ENCODE results near the gene MRGPRX2. TPM values are rescaled to one million over a fixed set of nuclear protein-coding genes. Genes with fewer than 3 reads are reported as not detected.

Gene MRGPRX2
- total RNA-seq, 3 donors from 2014 or later (not counting 1 experiment from before 2014, with no cell fraction given) = 0.21 to 0.48 TPM; not detected in 1

DNA sequence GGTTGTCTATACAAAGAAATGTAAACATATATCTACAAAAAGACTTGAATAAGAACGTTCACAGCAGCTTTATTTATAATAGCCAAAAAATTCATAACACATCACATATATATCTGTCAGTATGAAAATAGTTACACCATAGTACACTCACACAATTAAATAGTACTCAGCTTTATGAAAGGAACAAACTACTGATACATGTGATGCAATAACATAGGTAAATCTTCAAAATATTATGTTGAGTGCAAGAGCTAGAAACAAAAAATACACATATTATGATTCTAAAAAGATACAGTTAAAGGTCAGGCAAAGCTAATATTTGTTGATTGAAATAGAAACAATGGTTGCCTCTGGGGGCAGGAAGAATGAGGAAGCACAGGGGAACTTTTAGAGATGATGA lies 6.6 kb downstream of the MRGPRX2 start:
- ATAC-seq (no peak), DNase-seq (no peak)
- no peaks in the 10 kb centered on the region for H3K9me3 ChIP-seq (ENCODE audit: control insufficient read depth, insufficient read depth, low read length)
- H3K27ac ChIP-seq (ENCODE audit: low read length) = no peak overlapping the region
- TF ChIP-seq CTCF (IDR thresholded peaks at IDR 0.05) = no peak
- Mint-ChIP-seq H3K4me3 (no peak overlapping the region), H3K4me1 (peaks cover 3 to 17% of the 10 kb centered on the region in 2 donors), H3K27me3 (ENCODE audit: low read depth in 2 of 2) (peaks cover 13 to 15% of the 10 kb centered on the region in 2 donors), H3K9me3 (no peaks in the 10 kb centered on the region), H3K27ac (no peak overlapping the region), H3K36me3 (no peaks in the 10 kb centered on the region)
- 80% methylated on average over 1 of the region's 1 CpG for WGBS (ENCODE audit: insufficient coverage)
- H3K4me3 ChIP-seq (ENCODE audit: low read length) = no peak overlapping the region
- no peaks in the 10 kb centered on the region for H3K4me1 ChIP-seq (ENCODE audit: control insufficient read depth, insufficient read depth, low read length)
- H3K27me3 ChIP-seq (ENCODE audit: control insufficient read depth, insufficient read depth, low read length) = no peaks in the 10 kb centered on the region
- intact Hi-C loops (cut with micrococcal nuclease) = no loop called here
- no peaks in the 10 kb centered on the region for H3K36me3 ChIP-seq (ENCODE audit: control insufficient read depth, insufficient read depth, low read length)

DNA sequence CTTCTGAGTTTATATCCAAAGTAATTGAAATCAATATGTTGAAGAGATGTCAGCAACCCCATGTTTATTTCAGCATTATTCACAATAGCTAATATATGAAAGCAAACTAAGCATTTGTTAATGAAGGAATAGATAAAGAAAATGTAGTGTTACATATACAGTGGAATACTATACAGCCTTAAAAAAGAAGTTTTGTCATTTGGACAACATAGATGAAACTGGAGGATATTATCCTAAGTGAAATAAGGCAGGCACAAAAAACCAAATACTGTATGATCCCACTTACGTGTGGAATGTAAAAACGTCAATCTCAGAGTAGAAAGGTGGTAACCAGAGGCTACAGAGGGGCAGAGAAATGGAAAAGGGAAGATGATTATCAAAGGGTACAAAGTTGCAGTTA lies 10.2 kb downstream of the MRGPRX2 start:
- no peak for ATAC-seq
- no peaks in the 10 kb centered on the region for H3K27me3 ChIP-seq (ENCODE audit: control insufficient read depth, insufficient read depth, low read length)
- H3K36me3 ChIP-seq (ENCODE audit: control insufficient read depth, insufficient read depth, low read length) = no peaks in the 10 kb centered on the region
- no peak overlapping the region for H3K4me3 ChIP-seq (ENCODE audit: low read length)
- TF ChIP-seq CTCF (IDR thresholded peaks at IDR 0.05) = no peak
- no peaks in the 10 kb centered on the region for H3K4me1 Mint-ChIP-seq
- H3K9me3 Mint-ChIP-seq = no peaks in the 10 kb centered on the region
- peaks cover 34 to 45% of the 10 kb centered on the region in 2 donors for H3K27me3 Mint-ChIP-seq (ENCODE audit: low read depth in 2 of 2)
- H3K4me1 ChIP-seq (ENCODE audit: control insufficient read depth, insufficient read depth, low read length) = no peaks in the 10 kb centered on the region
- H3K27ac Mint-ChIP-seq = no peak overlapping the region
- no peaks in the 10 kb centered on the region for H3K36me3 Mint-ChIP-seq
- H3K27ac ChIP-seq (ENCODE audit: low read length) = no peak overlapping the region
- no peak for DNase-seq
- WGBS (ENCODE audit: insufficient coverage) = 90% methylated on average over 2 of the region's 2 CpGs
- no peak overlapping the region for H3K4me3 Mint-ChIP-seq
- intact Hi-C loops (cut with micrococcal nuclease) = no loop called here
- no peaks in the 10 kb centered on the region for H3K9me3 ChIP-seq (ENCODE audit: control insufficient read depth, insufficient read depth, low read length)

DNA sequence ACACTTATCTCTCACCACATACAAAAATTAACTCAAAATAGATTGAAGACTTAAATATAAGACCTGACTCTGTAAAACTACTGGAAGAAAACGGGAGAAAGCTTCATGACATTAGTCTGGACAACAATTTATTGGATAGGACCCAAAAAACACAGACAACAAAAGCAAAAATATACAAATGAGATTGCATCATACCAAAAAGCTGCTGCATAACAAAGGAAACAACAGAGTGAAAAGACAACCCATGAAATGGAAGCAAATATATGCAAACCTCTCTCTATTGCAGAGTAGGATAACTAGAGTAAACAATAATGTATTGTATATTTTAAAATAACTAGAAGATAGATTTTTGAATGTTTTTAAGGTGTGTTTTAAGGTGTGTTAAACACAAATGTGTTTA lies 11.2 kb downstream of the MRGPRX2 start:
- Mint-ChIP-seq H3K27me3 (ENCODE audit: low read depth in 2 of 2) (peaks cover 41 to 54% of the 10 kb centered on the region in 2 donors), H3K36me3 (no peaks in the 10 kb centered on the region), H3K27ac (no peak overlapping the region), H3K9me3 (no peaks in the 10 kb centered on the region), H3K4me3 (no peak overlapping the region), H3K4me1 (no peaks in the 10 kb centered on the region)
- Histone ChIP-seq H3K9me3 (ENCODE audit: control insufficient read depth, insufficient read depth, low read length) (no peaks in the 10 kb centered on the region), H3K4me1 (ENCODE audit: control insufficient read depth, insufficient read depth, low read length) (no peaks in the 10 kb centered on the region), H3K36me3 (ENCODE audit: control insufficient read depth, insufficient read depth, low read length) (no peaks in the 10 kb centered on the region), H3K27me3 (ENCODE audit: control insufficient read depth, insufficient read depth, low read length) (no peaks in the 10 kb centered on the region), H3K27ac (ENCODE audit: low read length) (no peak overlapping the region), H3K4me3 (ENCODE audit: low read length) (no peak overlapping the region)
- DNase-seq (no peak), ATAC-seq (no peak)
- 62% methylated on average over 1 of the region's 1 CpG for WGBS (ENCODE audit: insufficient coverage)
- no peak for TF ChIP-seq CTCF (IDR thresholded peaks at IDR 0.05)
- intact Hi-C loops (cut with micrococcal nuclease) = no loop called here

- ATAC-seq = no peak
- H3K27me3 Mint-ChIP-seq (ENCODE audit: low read depth in 2 of 2) = peaks cover 42 to 64% of the 10 kb centered on the region in 2 donors
Measured at GRCh38 chr11:19040051-19040450, 20.5 kb downstream of the MRGPRX2 start.

More at GRCh38 chr11:19040051-19040450, 20.5 kb downstream of the MRGPRX2 start:
- TF ChIP-seq CTCF (IDR thresholded peaks at IDR 0.05) = no peak
- Histone ChIP-seq H3K27me3 (ENCODE audit: control insufficient read depth, insufficient read depth, low read length) (no peaks in the 10 kb centered on the region), H3K9me3 (ENCODE audit: control insufficient read depth, insufficient read depth, low read length) (peaks cover 6% of the 10 kb centered on the region), H3K36me3 (ENCODE audit: control insufficient read depth, insufficient read depth, low read length) (no peaks in the 10 kb centered on the region), H3K4me3 (ENCODE audit: low read length) (no peak overlapping the region), H3K4me1 (ENCODE audit: control insufficient read depth, insufficient read depth, low read length) (no peaks in the 10 kb centered on the region), H3K27ac (ENCODE audit: low read length) (no peak overlapping the region)
- 93% methylated on average over 10 of the region's 10 CpGs for WGBS (ENCODE audit: insufficient coverage)
- Mint-ChIP-seq H3K36me3 (peaks cover 9% of the 10 kb centered on the region), H3K27ac (no peak overlapping the region), H3K4me3 (no peak overlapping the region), H3K9me3 (peaks cover 0 to 7% of the 10 kb centered on the region in 2 donors), H3K4me1 (no peaks in the 10 kb centered on the region)
- no peak for DNase-seq
- intact Hi-C loops (cut with micrococcal nuclease) = no loop called here
